ENCODE results near the gene AMT.
"Not testable (repeated sequence)": the region's sequence is repeated elsewhere in the genome, so short reads cannot be mapped to it uniquely, and the experiment has no call there.

AMT gene

GRCh38 chr3:49421890-49422378 lies 339 bp downstream of the AMT start:
- no peak for DNase-seq

DNA sequence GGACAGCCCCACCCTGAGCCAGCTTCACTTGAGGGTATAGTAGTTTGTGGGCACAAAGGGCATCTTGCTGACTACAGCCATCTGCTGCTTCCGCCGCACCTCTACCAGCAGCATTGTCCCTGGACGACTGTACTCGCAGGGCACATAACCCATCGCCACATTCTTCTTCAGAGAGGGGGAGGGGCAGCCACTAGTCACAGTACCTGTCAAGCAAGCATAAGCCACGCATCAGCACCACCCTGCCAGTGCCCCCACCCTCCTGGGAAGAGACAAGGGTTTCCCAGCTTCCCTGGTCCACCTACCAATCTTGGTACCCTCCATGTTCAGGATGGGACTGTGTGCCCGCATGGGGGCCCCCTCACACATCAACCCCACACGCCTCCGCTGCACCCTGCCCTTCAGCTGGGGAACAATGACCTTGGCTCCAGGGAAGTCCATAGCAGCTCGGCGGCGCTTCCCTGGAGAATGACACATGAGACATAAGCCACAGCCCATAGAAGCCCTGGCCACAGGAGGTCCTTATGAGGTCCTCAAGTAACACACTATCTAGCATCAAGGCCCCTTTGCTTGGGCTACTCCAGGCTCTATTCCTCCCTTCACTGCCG lies 4.7 kb downstream of the AMT start:
- DNase-seq, result no peak

DNA sequence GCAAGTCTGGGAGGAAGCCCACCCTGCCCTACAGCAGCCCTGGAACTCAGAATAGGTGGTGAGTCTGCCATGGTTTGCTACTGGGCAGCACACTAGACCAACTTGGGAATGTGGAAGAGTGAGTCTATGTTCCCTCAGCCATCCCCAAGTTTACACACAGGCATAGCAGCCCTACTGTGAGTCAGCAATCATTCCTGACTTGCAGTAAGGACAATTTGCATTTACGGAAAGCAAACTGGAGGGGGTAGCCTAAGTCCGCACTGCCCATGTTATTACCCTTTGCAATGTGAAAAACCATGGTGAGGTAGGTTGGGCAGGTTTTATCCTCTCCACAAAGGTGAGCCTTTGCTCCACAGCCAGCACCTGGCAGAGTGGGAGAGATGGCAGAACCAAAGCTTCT lies 5.4 kb downstream of the AMT start:
- no peak for DNase-seq

DNA sequence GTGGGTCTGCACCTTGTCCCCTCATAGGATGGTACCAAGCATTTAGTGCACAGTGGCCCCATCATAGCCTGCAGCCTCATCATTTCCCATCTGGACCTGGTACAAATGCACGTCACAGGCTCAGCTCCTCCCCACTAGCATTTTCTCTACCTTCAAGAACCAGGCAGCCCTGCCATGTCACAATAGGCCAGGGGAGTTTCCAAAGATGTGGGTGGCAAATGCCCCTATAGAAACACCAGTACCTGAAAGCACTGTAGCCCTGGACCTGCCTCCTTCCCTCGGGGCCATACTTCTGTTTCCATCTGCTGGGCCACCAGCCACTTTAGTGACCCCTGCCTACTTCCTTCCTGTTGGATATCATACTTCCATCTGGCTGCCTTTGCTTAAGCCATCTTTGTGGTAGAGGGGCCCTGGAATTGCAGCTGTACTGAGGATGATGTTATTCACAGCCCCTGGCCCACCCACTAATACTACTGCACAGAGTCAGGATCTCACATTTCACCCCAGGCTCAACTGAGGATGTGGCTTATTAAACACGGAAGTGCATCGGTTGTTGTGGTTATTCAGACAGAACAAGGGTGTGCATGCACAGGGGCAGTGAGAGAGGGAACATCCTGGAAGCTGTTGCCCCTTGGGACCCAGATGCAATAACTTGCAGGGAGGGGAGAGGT lies 6.2 kb downstream of the AMT start:
- DNase-seq, result no peak

GRCh38 chr3:49414753-49415152 lies 7.5 kb downstream of the AMT start:
- no peak for DNase-seq

DNA sequence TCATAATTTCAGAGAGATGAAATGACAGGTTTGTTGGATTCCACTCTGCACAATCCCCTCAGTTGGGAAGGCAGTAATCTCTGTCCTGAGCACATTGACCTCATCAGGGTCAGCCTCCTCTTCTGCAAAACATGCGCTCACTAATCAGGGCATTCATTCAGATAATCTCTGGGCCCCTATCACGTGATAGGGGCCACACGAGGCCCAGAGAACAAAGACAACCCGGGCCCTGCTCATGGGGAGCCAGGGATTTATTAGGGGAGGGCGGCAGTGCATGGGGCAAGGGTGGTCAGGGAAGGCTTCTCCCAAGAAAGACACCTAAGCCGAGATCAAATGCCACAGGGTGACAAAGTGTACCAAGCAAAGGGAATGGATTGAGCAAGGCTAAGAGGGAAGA lies 8.9 kb downstream of the AMT start:
- DNase-seq, result no peak

GRCh38 chr3:49412632-49413337 lies 9.5 kb downstream of the AMT start:
- DNase-seq, result no peak

- DNase-seq, result peak; percentile 96
These were observed 10.2 kb downstream of the AMT start, which contains the start of the genes RHOA and TCTA for GRCh38 chr3:49411968-49412631. RHOA (minus strand) TSS chr3:49411976; CDS start chr3:49375589, 36,387 bp downstream. TCTA (plus strand) TSS chr3:49412423; CDS start chr3:49412427, 4 bp downstream.

DNA sequence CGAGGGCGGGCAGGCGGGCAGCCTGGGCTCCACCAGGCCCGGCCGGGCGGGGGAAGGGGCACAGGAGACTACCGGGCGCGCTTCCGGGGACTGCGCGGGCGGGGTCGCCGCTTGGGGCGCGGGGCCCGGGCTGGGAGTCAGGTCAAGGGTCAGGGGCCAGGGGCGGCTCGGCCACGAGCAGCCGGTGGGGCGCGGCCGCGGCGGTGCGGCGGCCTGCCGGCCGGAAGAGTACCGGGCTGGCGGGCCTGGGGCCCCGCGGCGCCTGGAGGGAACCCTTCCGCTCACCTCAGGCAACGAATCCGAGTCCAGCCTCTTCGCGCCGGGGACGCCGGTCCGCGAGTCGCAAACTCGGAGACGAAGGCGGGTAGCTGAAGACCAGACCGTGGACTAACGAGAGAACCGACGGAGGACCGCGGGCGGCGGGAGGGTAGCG lies 10.7 kb downstream of the AMT start:
- no peak for DNase-seq

DNA sequence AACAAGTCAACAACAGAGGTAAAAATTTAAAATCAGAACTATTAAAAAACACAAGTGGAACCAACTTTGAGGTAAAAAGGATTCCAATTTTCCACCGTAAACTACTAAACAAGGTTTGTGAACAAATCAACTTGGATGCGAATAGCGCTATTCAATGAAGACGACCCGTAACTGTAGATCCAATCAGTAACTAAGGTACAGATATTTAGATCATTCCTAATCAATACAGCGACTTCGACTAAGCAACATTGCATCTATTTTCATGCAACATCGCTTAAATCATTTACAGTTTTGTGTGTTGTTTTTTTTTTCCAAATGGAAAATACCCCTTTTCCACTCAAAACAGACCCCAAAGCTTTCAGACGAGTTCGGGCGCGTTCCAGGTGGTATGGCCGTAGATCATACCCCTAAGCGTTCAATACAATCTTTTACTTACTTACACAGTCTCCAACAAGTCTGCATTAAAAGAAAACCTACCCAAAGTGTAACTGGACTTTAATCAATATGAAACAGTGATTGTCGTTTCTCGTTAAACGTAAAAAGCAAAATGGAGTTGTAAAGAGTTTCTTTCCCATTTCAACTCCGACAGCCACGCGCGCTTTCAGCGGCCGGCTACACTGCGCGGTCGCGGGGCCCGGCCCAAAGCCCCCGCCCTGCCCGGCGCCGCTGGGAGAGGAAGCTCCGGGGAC lies 11.3 kb downstream of the AMT start:
- no peak for DNase-seq

DNA sequence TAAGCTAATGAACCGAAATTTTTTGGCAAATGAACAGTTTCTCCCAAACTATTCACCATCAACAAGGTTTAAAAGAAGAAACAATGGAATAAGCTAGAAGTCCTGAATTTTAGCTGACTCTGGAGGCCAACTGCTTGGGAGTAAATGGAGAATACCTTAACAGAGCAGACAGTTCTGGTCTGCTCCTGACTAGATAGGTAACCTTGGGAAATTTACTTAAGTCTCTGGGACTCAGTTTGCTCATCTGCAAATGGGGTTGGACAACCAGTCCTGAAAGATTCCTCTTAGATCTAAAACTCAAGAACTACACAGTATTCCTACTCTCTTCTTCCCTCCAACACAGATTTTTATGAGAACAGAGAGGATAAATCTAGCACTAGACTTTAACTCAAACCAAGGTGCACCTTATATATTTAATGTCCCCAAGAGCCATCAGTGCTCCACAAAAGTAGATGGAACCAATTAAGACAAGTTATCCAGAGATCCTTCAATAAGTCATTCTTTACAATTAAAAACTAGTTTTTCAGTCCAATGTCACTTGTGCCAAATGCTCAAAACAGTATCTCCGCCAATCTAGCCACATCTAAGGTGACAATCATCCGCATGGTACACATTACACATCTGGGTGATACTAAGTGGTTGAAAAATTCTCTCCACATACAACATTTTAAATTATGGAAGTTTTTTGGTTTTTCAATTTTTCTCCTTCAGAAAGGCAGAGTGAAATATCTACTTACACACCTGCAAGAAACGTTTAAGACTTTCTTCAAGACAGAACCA lies 12.0 kb downstream of the AMT start:
- DNase-seq, result no peak

GRCh38 chr3:49406571-49407565 lies 15.4 kb downstream of the AMT start:
- no peak for DNase-seq

GRCh38 chr3:49405570-49405969 lies 16.7 kb downstream of the AMT start:
- peak; percentile 11 for DNase-seq

GRCh38 chr3:49403891-49404290 lies 18.4 kb downstream of the AMT start:
- no peak for DNase-seq

- DNase-seq, result peak; percentile 68
These were observed 20.5 kb downstream of the AMT start for GRCh38 chr3:49401766-49402165.

DNA sequence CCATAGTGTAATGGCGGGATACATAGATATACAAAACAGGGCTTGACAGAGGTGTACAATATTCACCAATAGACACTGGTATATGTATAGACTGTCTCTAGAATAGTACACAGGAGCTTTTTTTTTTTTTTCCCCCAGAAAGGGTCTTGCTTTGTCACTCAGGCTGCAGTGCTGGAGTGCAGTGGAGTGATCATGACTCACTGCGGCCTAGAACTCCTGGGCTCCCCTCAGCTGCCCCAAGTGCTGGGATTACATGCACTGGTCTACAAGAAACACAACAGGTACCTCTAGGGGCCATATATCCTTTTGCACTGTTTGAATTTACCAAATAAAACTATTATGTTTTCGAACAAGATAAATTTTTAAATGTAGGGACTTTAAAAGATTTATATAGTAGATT lies 22.8 kb downstream of the AMT start:
- no peak for DNase-seq

DNA sequence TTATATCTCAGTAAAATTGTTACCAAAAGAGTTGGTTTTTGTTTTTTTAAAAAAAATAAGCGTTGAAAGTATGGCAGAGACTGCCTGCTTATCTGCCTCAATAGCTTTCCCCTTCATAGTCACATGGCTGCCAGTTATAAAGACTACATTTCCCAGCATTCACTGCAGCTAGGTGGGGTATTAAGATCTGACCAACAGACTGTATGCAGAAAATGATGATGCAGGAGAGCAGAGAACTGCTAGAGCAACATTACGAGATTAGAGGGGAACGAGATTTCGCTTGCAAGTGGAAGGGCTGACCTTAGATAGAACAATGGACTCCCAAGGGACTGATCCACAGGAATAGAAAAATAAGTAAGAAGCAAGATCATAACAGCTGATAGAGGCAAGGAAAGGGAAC lies 24.8 kb downstream of the AMT start:
- DNase-seq, result no peak

DNA sequence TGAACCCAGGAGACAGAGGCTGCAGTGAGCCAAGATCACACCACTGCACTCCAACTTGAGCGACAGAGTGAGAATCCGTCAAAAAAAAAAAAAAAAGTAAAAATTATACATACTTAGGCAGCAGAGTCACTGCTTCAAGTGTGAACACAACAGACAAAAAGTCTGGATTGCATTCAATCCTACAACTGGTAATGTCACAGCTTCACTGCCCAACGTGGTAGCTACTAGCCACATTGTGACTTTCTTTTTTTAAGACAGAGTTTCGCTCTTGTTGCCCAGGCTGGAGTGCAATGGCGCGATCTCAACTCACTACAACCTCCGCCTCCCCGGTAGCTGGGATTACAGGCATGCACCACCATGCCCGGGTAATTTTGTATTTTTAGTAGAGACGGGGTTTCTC lies 31.0 kb downstream of the AMT start:
- DNase-seq, result not testable (repeated sequence)

- DNase-seq, result no peak
These were observed 33.0 kb downstream of the AMT start for GRCh38 chr3:49389297-49389696.

DNA sequence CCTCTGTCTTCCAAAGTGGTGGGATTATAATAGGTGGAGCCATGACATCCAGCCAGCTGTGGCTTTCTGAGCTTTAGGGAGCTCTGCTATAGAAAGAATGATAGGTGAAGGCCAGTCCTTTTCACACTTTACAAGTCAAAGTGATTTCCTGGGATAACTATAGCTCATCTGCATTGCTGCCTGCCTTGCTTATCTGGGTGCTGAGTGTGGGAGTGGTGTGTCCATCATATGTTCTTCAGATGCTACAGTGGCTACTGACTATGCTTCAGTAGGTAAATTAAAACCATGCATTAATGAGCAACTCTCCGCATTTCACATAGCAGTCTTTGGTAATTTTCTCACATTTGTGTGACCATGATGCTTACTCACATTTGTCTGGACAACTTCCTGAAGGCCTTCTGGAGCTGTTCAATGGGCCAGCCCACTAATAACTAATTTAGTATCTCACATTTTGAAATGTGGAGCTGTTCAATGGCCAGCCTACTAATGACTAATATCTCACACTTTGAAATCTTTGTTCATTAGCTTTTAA lies 33.9 kb downstream of the AMT start:
- DNase-seq, result no peak

All from DMS79 (cell line).